ENCODE data around the gene NUCB2. TPM values are rescaled to one million over a fixed set of nuclear protein-coding genes. Genes with fewer than 3 reads are reported as not detected.

Gene NUCB2
- total and polyA plus RNA-seq, 2 of the 8 experiments (the other 6 are each of a cell fraction or from before 2014, with no cell fraction given) = 9.0 to 34.2 TPM

GRCh38 chr11:17351510-17352176 lies 75.1 kb downstream of the NUCB2 start, which contains the start of gene NCR3LG1 (continued):
- TF ChIP-seq CTBP2 (IDR thresholded peaks at IDR 0.05; ENCODE audit: borderline replicate concordance, insufficient read depth, insufficient read length, low read length) (no peak), CREB1 (IDR thresholded peaks at IDR 0.05) (0 out of 2 replicates have a peak, but pooled peaks have one; percentile 19), USF2 (IDR thresholded peaks at IDR 0.05; ENCODE audit: low read length) (no peak), E2F6 (IDR thresholded peaks at IDR 0.05) (peak; percentile 86), RNF2 (IDR thresholded peaks at IDR 0.05; ENCODE audit: borderline replicate concordance, low read depth, low read length, missing control alignments, poor library complexity, severe bottlenecking) (peak; percentile 45), EZH2 (IDR thresholded peaks at IDR 0.05; ENCODE audit: low read depth, low read length, severe bottlenecking) (peak; percentile 79), KDM4A (IDR thresholded peaks at IDR 0.05; ENCODE audit: low read depth, low read length, severe bottlenecking) (peak; percentile 75), BRCA1 (IDR thresholded peaks at IDR 0.05; ENCODE audit: low read depth, low read length) (peak; percentile 53), HDAC2 (IDR thresholded peaks at IDR 0.05; ENCODE audit: borderline replicate concordance in 1 of 2, low read depth in 2 of 2, low read length in 2 of 2) (peak in 1 of 2 experiments; percentile 66; a peak in 1 of 4 replicates), CHD2 (IDR thresholded peaks at IDR 0.05; ENCODE audit: low read length) (peak; percentile 86), ATF3 (IDR thresholded peaks at IDR 0.05; ENCODE audit: insufficient read depth, low read depth, low read length) (no peak), POLR2A (IDR thresholded peaks at IDR 0.05; ENCODE audit: control extremely low read depth in 1 of 2, low read depth in 2 of 2, low read length in 2 of 2) (peak in 1 of 2 experiments; percentile 14; a peak in 1 of 3 replicates), TAF1 (IDR thresholded peaks at IDR 0.05; ENCODE audit: low read depth, low read length) (peak; percentile 36; the same call in 1 of the 2 replicates)

Data from H1 (cell line).